Endodermal cell (in vitro differentiated cells): Measurements from ENCODE around the gene SSBP3. TPM values are rescaled to one million over a fixed set of nuclear protein-coding genes. Genes with fewer than 3 reads are reported as not detected.

Source experiments
- DNase-seq: peaks from one replicate; pipeline ENCODE4 v3.0.0-alpha.2; 2017
- H3K27ac ChIP-seq: 2 replicates; pipeline ENCODE4 v1.5.1; 2013; ENCODE audit warnings: mild to moderate bottlenecking, low read depth, low read length, moderate library complexity
- H3K27me3 ChIP-seq: 2 replicates; pipeline ENCODE4 v1.6.1; 2013; ENCODE audit warnings: mild to moderate bottlenecking, low read length, moderate library complexity; ENCODE audit not compliant: insufficient read depth, control insufficient read depth, poor library complexity, severe bottlenecking
- H3K36me3 ChIP-seq: 2 replicates; pipeline ENCODE4 v1.7.0; 2013; ENCODE audit warnings: mild to moderate bottlenecking, low read length, moderate library complexity; ENCODE audit not compliant: control insufficient read depth, insufficient read depth
- H3K4me1 ChIP-seq: one replicate; pipeline ENCODE4 v1.7.0; 2013; ENCODE audit warnings: low read length; ENCODE audit not compliant: control insufficient read depth, insufficient read depth
- H3K4me3 ChIP-seq: 2 replicates; pipeline ENCODE4 v1.5.1; 2013; ENCODE audit warnings: mild to moderate bottlenecking, low read length, moderate library complexity
- H3K9ac ChIP-seq: 2 replicates; pipeline ENCODE4 v1.6.1; 2013; ENCODE audit warnings: mild to moderate bottlenecking, low read length, moderate library complexity; ENCODE audit not compliant: poor library complexity, severe bottlenecking; ENCODE audit errors: extremely low read depth
- H3K9me3 ChIP-seq: 2 replicates; pipeline ENCODE4 v1.6.1; 2013; ENCODE audit warnings: mild to moderate bottlenecking, low read length, moderate library complexity; ENCODE audit not compliant: control insufficient read depth
- H3K27ac Mint-ChIP-seq: 2 replicates; pipeline ENCODE4 v1.8.0; 2020; ENCODE audit warnings: mixed read lengths
- H3K27me3 Mint-ChIP-seq: 2 replicates; pipeline ENCODE4 v1.8.0; 2021; ENCODE audit warnings: mild to moderate bottlenecking, mixed read lengths; ENCODE audit not compliant: insufficient read depth
- H3K36me3 Mint-ChIP-seq: 2 replicates; pipeline ENCODE4 v1.8.0; 2020; ENCODE audit warnings: low read depth, mixed read lengths
- H3K4me1 Mint-ChIP-seq: 2 replicates; pipeline ENCODE4 v1.8.0; 2020; ENCODE audit warnings: mixed read lengths
- H3K4me3 Mint-ChIP-seq: 2 replicates; pipeline ENCODE4 v1.8.0; 2020; ENCODE audit warnings: mild to moderate bottlenecking, moderate library complexity, mixed read lengths
- H3K9me3 Mint-ChIP-seq: 2 replicates; pipeline ENCODE4 v1.8.0; 2020; ENCODE audit warnings: mild to moderate bottlenecking, mixed read lengths
- WGBS, 2 experiments: methylation state at CpG; one replicate each; pipeline versions ENCODE4 v1.1.5 to v1.1.7; 2013; ENCODE audit warnings: missing lambda C conversion rate in 2 of 2, mixed read lengths in 1 of 2; ENCODE audit not compliant: insufficient coverage in 1 of 2, insufficient read length in 1 of 2; 5-methylcytosine and 5-hydroxymethylcytosine counted together
- total RNA-seq, 2 donors: library from RNA; stranded (reverse); fragmentation: NEBNext Ultra II Directional in 1 of 2; extraction: Animal tissue kit (Norgen Biotek cat#: 25700) in 1 of 2; gene quantifications; 2 replicates in 1 of 2; 3 replicates in 1 of 2; pipeline ENCODE4 v1.2.1, GENCODE V29; 2021
- TF ChIP-seq, protein P1 (sequence below): fragments of 200-600 bp; sonication (generic); conservative IDR thresholded peaks from 2 replicates; pipeline ENCODE4 v1.5.0; 2021; ENCODE audit warnings: antibody characterized with exemption, mild to moderate bottlenecking

Gene SSBP3
- total RNA-seq, 2 donors from 2014 or later, result 342 TPM

DNA sequence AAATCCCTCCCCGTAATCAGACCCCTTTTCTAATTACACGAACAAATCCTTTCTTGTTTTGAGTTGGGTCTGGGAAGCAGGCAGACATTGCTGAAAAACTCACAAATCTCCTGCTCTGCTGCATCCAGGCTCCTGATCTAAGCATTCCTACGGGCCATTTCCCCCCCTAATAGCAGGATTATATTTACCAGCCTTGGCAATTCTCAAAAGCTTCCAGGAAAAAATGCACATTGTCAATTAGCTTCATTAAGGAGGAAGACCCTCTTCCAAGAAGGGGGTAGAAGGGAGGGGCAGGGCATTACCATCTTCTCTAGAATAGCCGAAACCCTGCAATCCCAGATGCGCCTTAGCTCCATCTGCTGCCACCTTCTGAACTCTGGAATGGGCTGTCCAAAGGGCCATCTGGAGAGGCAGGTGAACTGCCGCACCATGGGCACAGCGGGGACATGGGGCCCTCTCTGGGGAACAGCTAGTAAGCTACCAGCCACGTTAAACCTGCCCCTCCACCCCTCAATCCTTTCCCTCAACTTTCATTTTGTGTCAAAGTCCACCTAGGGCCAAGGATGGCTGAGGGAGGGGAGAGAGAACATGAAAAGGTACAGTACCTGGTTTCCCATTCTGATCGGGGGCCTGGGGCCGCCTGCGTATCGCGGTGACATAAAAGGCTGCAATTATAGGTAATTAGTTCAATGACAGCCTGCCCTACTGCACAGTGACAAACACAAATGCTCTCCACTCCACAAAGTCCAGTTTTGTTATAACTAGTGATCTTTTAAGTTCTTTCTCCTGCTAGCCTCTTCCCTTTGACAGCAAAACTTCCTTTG lies 149.5 kb downstream of the SSBP3 start:
- Mint-ChIP-seq H3K4me1 (peaks cover 16% of the 10 kb centered on the region), H3K9me3 (no peaks in the 10 kb centered on the region), H3K27ac (peak overlapping the region; percentile 66), H3K36me3 (peaks cover 70% of the 10 kb centered on the region), H3K4me3 (no peak overlapping the region), H3K27me3 (no peaks in the 10 kb centered on the region)
- H3K27me3 ChIP-seq, result no peaks in the 10 kb centered on the region
- H3K4me3 ChIP-seq, result no peak overlapping the region
- no peaks in the 10 kb centered on the region for H3K9me3 ChIP-seq
- DNase-seq, result no peak
- H3K9ac ChIP-seq, result no peak overlapping the region
- peak overlapping the region; percentile 75 for H3K27ac ChIP-seq
- 93% methylated on average over 6 to 13 of the region's 13 CpGs for WGBS, 2 experiments
- peaks cover 90% of the 10 kb centered on the region for H3K36me3 ChIP-seq
- TF ChIP-seq, protein P1, sequence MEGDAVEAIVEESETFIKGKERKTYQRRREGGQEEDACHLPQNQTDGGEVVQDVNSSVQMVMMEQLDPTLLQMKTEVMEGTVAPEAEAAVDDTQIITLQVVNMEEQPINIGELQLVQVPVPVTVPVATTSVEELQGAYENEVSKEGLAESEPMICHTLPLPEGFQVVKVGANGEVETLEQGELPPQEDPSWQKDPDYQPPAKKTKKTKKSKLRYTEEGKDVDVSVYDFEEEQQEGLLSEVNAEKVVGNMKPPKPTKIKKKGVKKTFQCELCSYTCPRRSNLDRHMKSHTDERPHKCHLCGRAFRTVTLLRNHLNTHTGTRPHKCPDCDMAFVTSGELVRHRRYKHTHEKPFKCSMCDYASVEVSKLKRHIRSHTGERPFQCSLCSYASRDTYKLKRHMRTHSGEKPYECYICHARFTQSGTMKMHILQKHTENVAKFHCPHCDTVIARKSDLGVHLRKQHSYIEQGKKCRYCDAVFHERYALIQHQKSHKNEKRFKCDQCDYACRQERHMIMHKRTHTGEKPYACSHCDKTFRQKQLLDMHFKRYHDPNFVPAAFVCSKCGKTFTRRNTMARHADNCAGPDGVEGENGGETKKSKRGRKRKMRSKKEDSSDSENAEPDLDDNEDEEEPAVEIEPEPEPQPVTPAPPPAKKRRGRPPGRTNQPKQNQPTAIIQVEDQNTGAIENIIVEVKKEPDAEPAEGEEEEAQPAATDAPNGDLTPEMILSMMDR, result no peak
- no peaks in the 10 kb centered on the region for H3K4me1 ChIP-seq

DNA sequence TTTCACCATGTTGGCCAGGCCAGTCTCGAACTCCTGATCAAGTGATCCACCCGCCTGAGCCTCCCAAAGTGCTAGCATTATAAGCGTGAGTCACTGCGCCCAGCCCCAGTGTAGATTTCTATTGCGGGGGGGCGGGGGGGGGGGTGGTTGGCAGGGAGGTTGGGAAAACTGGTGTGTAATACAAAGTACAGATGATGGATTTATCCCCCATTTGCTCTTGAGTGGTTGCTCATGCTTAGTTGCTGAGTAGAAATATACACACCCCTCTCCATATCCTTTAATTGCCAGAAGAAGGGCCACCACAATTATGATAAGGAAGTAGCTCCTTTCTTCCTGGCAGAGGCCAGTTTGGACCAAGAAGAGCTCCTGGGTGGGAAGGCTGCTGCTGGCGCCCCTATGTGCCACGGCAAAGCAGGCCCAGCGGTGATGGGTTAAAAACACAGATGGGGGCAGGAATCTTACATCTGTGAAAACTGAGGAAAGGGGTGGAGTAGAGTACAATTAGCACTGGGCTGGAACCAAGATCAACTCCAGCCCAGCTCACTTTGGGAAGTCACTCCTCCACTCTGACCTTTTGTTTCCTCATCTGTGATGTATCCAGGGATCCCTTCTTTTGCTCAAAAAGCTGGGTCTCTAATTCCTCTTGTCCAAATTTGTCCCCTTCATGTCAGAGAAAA lies 151.0 kb downstream of the SSBP3 start:
- no peaks in the 10 kb centered on the region for H3K27me3 ChIP-seq
- peaks cover 64% of the 10 kb centered on the region for H3K36me3 Mint-ChIP-seq
- TF ChIP-seq, protein P1, result no peak
- H3K27me3 Mint-ChIP-seq, result no peaks in the 10 kb centered on the region
- WGBS, 2 experiments, result 92 to 100% methylated on average over 2 to 9 of the region's 9 CpGs
- peaks cover 16% of the 10 kb centered on the region for H3K4me1 Mint-ChIP-seq
- H3K27ac Mint-ChIP-seq, result no peak overlapping the region
- H3K27ac ChIP-seq, result no peak overlapping the region
- no peaks in the 10 kb centered on the region for H3K9me3 Mint-ChIP-seq
- H3K4me3 ChIP-seq, result no peak overlapping the region
- H3K4me1 ChIP-seq, result peaks cover under 1% of the 10 kb centered on the region
- peaks cover 92% of the 10 kb centered on the region for H3K36me3 ChIP-seq
- no peak overlapping the region for H3K4me3 Mint-ChIP-seq
- no peak overlapping the region for H3K9ac ChIP-seq
- no peaks in the 10 kb centered on the region for H3K9me3 ChIP-seq
- no peak for DNase-seq

- H3K27ac ChIP-seq, result peak overlapping the region; percentile 19
- TF ChIP-seq, protein P1, result no peak
- Mint-ChIP-seq H3K36me3 (peaks cover 62% of the 10 kb centered on the region), H3K27ac (peak overlapping the region; percentile 68), H3K4me3 (no peak overlapping the region), H3K9me3 (no peaks in the 10 kb centered on the region), H3K4me1 (peaks cover 16% of the 10 kb centered on the region), H3K27me3 (no peaks in the 10 kb centered on the region)
- 94 to 97% methylated on average over 9 to 10 of the region's 10 CpGs for WGBS, 2 experiments
- no peak overlapping the region for H3K4me3 ChIP-seq
- peaks cover 90% of the 10 kb centered on the region for H3K36me3 ChIP-seq
- H3K9ac ChIP-seq, result no peak overlapping the region
- peaks cover 5% of the 10 kb centered on the region for H3K4me1 ChIP-seq
- H3K27me3 ChIP-seq, result no peaks in the 10 kb centered on the region
- DNase-seq, result no peak
- H3K9me3 ChIP-seq, result no peaks in the 10 kb centered on the region
These were observed 152.1 kb downstream of the SSBP3 start for GRCh38 chr1:54254055-54254454.
